ENCODE measurements around the gene CD2BP2. TPM values are rescaled to one million over a fixed set of nuclear protein-coding genes. Genes with fewer than 3 reads are reported as not detected.
A peak's percentile ranks its signal among the peaks of the same experiment; 100 is the strongest.

Gene CD2BP2
- total RNA-seq, 4 donors from 2014 or later: 43.1 to 68.1 (median 54.3) TPM

- no peaks in the 10 kb centered on the region for H3K9me3 ChIP-seq
- peaks cover 0 to 76% of the 10 kb centered on the region in 2 donors for H3K36me3 ChIP-seq
- no peak for ATAC-seq
- TF ChIP-seq POLR2A (IDR thresholded peaks at IDR 0.05): no peak
- TF ChIP-seq EP300 (IDR thresholded peaks at IDR 0.05): no peak
- TF ChIP-seq CTCF (IDR thresholded peaks at IDR 0.05): no peak
- TF ChIP-seq POLR2AphosphoS5 (IDR thresholded peaks at IDR 0.05): no peak
- peak overlapping the region in 3 of 4 donors; percentile 87 to 100 (median 94) for H3K27ac ChIP-seq
- H3K4me1 ChIP-seq: peaks cover 3 to 49% (median 39%) of the 10 kb centered on the region in 3 donors
- H3K4me3 ChIP-seq: peak overlapping the region in 1 of 2 donors; percentile 74
- 87 to 93% methylated on average over 3 of the region's 12 CpGs for WGBS, 2 donors (ENCODE audit: low coverage in 1 of 2)
- no peaks in the 10 kb centered on the region for H3K27me3 ChIP-seq
Observed at GRCh38 chr16:30356401-30357084, 1.4 kb upstream of the CD2BP2 start.

DNA sequence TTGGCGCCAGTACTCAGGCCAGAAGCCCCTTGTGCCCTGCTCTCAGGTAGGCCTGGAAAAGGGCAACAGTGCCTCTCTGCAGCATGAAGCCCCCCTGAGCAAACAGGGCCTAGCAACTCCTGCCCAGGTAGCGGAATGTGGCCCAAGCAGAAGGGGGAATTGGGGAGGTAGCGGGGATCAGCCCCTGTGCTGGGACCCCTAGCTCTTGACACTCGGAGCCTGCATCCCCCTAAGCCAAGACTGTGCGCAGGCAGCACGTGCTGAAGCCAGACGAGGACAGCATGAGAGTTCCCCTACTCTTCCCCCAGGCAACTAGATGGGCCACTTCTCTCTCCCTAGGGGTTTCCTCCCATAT, 823 bp upstream of the CD2BP2 start:
- no peak for TF ChIP-seq POLR2AphosphoS5 (IDR thresholded peaks at IDR 0.05)
- no peak for TF ChIP-seq EP300 (IDR thresholded peaks at IDR 0.05)
- TF ChIP-seq CTCF (IDR thresholded peaks at IDR 0.05): no peak
- TF ChIP-seq POLR2A (IDR thresholded peaks at IDR 0.05): no peak
- peaks cover 3 to 54% (median 40%) of the 10 kb centered on the region in 3 donors for H3K4me1 ChIP-seq
- no peak for ATAC-seq
- peaks cover 0 to 76% of the 10 kb centered on the region in 2 donors for H3K36me3 ChIP-seq
- WGBS, 2 donors (ENCODE audit: low coverage in 1 of 2): no CpG with 5 or more reads among the region's 7 CpGs
- H3K9me3 ChIP-seq: no peaks in the 10 kb centered on the region
- H3K4me3 ChIP-seq: peak overlapping the region; percentile 38 to 74
- no peaks in the 10 kb centered on the region for H3K27me3 ChIP-seq
- H3K27ac ChIP-seq: peak overlapping the region; percentile 87 to 100 (median 93)

- WGBS, 2 donors (ENCODE audit: low coverage in 1 of 2): 2 to 12% methylated on average over 5 to 6 of the region's 36 CpGs
- Histone ChIP-seq H3K4me1 (peaks cover 3 to 54% (median 40%) of the 10 kb centered on the region in 3 donors), H3K27ac (peak overlapping the region; percentile 64 to 100 (median 90)), H3K27me3 (no peaks in the 10 kb centered on the region), H3K4me3 (peak overlapping the region; percentile 60 to 74), H3K9me3 (no peaks in the 10 kb centered on the region), H3K36me3 (peaks cover 0 to 76% of the 10 kb centered on the region in 2 donors)
- ATAC-seq: peak; percentile 17
- no peak for TF ChIP-seq EP300 (IDR thresholded peaks at IDR 0.05)
- TF ChIP-seq CTCF (IDR thresholded peaks at IDR 0.05): no peak
- TF ChIP-seq POLR2AphosphoS5 (IDR thresholded peaks at IDR 0.05): no peak
- no peak for TF ChIP-seq POLR2A (IDR thresholded peaks at IDR 0.05)
Observed at GRCh38 chr16:30354423-30355143, 525 bp downstream of the CD2BP2 start.

GRCh38 chr16:30353438-30354129, 1.5 kb downstream of the CD2BP2 start:
- ATAC-seq: no peak
- WGBS, 2 donors (ENCODE audit: low coverage in 1 of 2): 91% methylated on average over 9 of the region's 23 CpGs; no CpG with 5 or more reads in 1 of the 2 donors
- Histone ChIP-seq H3K27ac (peak overlapping the region in 3 of 4 donors; percentile 87 to 100 (median 94)), H3K27me3 (no peaks in the 10 kb centered on the region), H3K4me1 (peaks cover 3 to 54% (median 40%) of the 10 kb centered on the region in 3 donors), H3K4me3 (peak overlapping the region in 1 of 2 donors; percentile 74), H3K9me3 (no peaks in the 10 kb centered on the region), H3K36me3 (peaks cover 0 to 70% of the 10 kb centered on the region in 2 donors)
- TF ChIP-seq CTCF (IDR thresholded peaks at IDR 0.05) (no peak), POLR2A (IDR thresholded peaks at IDR 0.05) (no peak), EP300 (IDR thresholded peaks at IDR 0.05) (no peak), POLR2AphosphoS5 (IDR thresholded peaks at IDR 0.05) (no peak)
